GM18867 (cell line): ENCODE data around the gene HENMT1.
"Not testable (repeated sequence)": the region's sequence is repeated elsewhere in the genome, so short reads cannot be mapped to it uniquely, and the experiment has no call there.

ENCODE experiments used
- ATAC-seq: cut with Tn5 transposase; IDR thresholded peaks from one replicate; pipeline ENCODE4 v1.9.1; 2021; ENCODE audit warnings: mild to moderate bottlenecking, moderate library complexity; ENCODE audit not compliant: unreplicated experiment

The HENMT1 gene

DNA sequence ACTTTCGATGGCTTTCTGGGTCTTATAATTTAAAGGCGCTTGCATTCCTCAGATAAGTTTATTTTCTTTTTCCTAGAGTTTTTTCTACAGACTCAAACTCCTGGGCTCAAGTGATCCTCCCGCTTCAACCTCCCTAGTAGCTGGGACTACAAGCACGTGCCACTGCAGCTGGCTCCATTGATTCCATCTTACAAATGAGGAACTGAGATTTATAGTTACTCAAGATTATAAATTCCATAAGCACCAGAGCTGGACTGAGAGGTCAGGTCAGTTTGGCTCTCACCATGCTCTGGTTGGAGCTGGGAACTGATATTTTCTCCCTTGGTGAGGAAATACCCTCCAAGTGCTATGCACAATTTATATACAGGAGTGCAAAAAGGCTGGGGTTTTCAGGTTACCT lies 17.8 kb upstream of the HENMT1 start:
- no peak for ATAC-seq

DNA sequence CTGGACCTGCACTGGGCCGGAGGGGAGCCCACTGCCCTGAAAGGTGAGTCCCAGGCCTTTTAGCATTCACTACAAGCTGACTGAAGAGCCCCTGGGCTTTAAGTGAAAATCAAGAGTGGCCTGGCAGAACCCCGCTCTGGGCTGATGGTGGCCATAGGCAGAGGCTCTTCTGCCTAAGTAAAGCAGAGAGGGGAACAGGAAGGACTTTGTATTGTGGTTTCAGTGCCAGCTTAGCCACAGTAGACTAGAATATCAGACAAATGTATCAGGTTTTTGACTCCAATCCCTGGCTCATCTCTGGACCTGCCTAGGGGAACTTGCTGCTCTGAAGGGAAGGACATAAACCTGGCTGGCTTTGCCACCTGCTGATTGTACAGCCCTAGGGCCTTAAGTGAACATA lies 10.2 kb upstream of the HENMT1 start:
- no peak for ATAC-seq

DNA sequence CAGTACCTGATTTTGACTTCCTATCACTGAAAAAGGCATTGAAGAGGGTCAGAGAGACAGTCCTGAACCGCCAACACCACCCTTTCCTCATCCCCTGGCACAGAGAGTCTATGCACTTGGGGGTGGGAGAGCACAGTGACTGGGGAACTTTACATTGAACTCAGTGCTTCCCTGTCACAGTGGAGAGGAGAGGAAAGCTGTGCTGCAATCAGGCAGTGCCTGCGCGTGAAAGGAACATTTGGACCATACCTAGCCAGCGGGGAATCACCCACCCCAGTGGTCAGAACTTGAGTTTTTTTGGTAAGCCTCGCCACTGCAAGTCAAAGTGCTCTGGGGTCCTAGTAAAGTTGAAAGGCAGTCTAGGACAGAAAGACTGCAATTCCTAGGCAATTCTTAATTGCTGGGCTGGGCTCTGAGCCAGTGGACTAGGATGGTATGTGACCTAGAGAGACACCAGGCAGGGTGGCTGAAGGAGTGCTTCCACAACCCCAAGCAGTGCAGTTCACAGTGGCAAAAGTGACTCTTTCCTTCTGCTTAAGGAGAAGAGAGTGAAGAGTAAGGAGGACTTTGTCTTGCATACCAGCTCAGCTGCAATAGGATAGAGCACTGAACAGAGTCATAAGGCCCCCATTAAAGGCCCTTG lies 9.4 kb upstream of the HENMT1 start:
- no peak for ATAC-seq

DNA sequence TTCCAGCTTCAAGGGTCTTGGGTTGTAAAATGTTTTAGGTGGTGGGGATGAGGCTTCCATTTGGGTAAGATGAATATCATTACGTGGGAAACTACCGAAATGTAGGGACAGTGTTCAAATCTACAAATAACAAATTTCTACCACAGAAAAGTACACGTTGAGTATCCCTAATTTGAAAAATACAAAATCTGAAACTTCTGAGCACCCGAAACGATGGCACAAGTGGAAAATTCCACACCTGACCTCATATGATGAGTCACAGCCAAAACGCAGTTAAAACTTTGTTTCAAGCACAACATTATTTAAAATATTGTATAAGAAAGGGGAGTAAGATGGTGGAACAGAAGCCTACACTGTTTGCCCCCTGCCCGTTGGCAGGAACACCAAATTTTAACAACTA lies 8.8 kb upstream of the HENMT1 start:
- ATAC-seq: no peak

DNA sequence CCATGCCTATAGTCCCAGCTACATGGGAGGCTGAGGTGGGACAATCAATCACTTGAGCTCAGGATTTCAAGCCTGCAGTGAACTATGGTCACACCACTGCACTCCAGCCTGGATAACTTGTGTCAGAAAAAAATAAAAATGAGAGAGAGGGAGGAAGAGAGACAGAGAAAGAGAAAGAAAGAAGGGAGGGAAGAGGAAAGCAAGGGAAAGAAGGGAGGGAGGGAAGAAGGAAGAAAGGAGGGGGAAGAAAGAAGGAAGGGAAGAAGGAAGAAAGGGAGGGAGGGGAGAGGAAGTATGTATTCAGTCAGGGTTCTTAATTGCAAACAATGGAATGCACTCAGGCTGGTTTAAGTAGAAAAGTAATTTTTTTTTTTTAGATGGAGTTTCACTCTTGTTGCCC lies 7.9 kb upstream of the HENMT1 start:
- no peak for ATAC-seq

DNA sequence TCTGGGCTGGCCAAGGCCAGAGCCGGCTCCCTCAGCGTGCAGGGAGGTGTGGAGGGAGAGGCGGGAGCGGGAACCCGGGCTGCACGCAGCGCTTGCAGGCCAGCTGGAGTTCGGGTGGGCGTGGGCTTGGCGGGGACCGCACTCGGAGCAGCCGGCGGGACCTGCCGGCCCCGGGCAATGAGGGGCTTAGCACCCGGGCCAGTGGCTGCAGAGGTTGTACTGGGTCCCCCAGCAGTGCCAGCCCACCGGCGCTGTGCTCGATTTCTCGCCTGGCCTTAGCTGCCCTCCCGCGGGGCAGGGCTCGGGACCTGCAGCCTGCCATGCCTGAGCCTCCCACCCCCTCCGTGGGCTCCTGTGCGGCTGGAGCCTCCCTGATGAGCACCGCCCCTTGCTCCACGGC lies 6.5 kb upstream of the HENMT1 start:
- not testable (repeated sequence) for ATAC-seq

DNA sequence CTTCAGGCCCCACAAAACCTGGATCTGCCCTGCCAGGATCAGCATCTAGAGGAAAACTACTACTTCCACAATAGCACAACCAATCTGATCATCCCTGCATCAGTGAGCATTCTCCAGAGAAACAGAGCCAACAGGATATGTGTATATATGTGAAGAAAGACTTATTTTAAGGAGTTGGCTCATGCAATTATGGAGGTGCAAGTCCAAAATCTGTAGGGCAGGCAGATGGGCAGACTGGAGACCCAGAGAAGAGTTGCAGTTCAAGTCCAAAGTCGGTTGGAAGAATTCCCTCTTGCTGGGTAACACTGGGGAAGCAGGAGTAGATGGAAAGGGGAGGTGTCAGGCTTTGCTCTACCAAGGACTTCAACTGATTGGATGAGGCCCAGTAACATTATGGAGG lies 4.9 kb upstream of the HENMT1 start:
- no peak for ATAC-seq

DNA sequence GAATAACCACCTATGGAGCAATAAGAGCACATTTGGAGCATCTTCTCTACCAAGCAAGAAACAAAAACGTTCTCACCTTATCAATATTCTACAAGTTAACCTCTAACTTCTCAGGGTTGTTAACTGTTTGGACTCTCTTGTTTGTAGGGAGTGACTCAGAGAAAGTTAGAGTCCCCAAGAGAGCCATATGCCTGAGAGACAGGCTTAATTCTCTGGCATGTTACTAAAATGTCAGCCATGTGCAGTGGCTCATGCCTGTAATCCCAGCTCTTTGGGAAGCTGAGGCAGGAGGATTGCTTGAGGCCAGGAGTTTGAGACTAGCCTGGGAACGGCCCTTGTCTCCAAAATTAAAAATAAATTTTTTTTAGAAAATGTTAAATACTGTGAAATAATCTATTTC lies 4.2 kb upstream of the HENMT1 start:
- no peak for ATAC-seq

DNA sequence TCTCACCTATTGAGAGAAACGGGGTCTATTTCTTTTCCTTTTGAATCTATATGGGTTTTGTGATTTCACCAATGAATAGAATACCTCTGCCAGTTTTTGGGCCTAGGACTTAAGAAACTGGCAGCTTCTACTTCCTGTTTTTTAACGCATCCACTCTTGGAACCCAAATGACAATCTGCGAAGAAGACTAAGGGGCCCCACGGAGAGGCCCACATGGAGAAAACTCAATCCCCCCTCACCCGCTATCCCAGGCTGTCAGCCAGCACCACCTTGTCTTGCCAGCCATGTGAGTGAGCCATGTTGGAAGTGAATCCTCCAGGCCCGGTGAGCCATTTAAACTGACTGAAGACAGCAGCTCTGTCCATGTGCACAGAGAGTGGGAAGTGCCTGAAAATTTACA lies 3.6 kb upstream of the HENMT1 start:
- ATAC-seq: no peak

DNA sequence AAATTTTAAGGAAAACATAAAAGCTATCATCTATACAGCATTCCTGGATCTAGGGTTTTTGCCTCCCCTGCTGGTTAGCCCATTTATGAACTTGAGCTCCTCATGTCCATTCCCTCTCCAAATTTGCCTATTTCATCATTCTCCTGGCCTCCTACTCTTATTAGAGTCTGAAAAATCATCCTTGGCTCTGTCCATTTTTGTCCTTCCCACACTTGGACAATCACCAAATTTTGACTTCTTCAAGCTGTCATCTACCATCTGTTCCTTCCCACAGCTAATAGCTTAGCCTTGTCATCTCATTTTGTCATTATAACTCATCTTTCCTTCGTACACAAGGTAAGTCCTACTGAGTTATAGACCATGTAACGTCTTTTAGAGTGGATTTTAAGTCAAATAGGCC lies 2.2 kb upstream of the HENMT1 start:
- no peak for ATAC-seq

DNA sequence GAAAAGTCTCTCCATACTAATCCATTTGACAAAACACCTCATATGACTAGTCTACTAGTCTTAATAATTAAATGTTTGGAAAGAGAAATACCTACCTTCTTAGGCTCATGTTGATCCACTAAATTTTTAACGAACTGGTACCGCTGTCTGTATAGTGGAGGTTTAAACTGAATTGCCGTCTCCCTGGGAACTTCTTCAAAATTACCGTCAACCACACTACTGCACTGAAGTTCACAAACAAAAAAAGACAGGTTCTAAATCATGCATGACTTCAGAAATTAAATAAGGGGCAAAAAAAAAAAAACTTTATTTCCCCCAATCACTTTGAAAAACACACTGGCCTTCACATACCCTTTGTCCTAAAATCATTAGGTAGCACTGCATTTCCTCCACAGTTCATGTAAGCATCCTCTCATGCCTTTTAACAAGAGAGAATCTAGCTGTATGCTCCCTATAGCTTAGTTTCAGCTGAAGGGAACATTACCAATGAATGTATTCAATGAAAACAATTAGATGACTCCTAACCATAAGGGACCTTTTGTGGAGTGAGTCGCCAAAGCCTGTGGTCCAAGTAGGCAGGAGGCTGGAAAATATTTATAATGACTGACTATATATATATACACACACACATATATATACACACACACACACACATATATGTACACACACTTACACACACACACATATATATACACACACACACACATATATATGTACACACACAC lies 3.4 kb downstream of the HENMT1 start:
- ATAC-seq: no peak

DNA sequence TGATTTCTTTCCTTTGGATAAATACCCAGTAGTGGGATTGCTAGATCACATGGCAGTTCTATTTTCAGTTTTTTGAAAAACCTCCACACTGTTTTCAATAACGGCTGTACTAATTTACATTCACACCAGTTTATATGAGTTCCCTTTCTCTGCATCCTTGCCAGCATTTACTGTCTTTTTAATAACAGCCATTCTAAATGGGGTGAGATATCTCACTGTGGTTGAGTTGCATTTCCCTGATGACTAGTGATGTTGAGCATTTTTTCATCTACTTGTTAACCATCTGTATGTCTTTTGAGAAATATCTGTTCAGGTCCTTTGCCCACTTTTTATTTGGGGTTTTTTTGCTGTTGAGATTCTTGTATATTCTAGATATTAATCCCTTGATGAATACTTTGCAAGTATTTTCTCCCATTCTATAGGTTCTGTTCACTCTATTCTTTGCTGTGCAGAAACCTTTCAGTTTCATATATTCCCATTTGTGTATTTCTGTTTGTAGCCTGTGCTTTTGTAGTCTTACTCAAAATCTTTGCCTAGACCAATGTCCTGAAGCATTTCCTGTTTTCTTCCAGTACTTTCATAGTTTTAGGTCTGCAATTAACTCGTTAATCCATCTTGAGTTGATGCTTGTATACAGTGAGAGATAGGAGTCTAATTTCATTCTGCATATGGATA lies 7.3 kb downstream of the HENMT1 start:
- ATAC-seq: no peak

DNA sequence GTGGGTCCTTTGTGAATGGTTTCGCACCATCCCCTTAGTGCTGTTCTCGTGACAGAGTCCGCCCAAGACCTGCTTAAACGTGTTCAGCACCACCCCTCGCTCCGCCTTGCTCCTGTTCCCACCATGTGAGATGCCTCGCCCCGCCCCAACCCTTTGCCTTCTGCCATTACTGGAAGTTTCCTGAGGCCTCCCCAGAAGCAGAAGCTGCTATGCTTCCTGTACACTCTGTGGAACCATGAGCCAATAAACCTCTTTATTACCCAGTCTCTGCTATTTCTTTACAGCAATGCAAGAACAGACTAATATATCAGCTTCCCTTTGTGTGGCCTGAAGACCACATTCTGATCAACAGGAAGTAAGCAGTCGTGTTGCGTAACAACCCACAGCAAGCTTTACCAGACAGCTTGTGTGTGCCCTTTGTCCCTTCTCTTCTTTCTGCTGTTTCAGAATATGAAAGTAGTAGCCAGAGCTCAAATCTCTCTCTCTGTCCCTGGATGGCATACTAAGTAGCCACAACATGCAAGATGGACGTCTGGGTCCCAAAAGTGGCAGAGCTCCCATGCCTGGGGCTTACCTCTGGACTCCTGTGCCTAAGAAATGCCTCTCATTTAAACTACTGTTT lies 14.1 kb downstream of the HENMT1 start:
- peak; percentile 42 for ATAC-seq

DNA sequence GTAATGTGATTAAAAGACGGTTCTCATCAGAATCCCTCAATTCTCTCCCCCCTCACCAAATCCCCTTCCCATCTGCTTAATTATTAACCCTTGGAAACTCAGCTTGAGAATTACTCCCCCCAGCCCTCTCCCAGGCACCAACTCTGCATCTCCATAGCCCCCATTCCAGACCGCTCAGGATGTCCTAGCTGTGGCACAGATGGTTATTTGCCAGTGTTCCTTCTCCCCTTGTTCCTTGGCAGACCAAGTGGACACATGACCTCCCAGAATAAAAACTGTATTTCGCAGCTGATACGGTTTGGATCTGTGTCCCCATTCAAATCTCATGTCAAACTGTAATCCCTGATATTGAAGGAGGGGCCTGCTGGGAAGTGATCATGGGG lies 14.6 kb downstream of the HENMT1 start:
- no peak for ATAC-seq

DNA sequence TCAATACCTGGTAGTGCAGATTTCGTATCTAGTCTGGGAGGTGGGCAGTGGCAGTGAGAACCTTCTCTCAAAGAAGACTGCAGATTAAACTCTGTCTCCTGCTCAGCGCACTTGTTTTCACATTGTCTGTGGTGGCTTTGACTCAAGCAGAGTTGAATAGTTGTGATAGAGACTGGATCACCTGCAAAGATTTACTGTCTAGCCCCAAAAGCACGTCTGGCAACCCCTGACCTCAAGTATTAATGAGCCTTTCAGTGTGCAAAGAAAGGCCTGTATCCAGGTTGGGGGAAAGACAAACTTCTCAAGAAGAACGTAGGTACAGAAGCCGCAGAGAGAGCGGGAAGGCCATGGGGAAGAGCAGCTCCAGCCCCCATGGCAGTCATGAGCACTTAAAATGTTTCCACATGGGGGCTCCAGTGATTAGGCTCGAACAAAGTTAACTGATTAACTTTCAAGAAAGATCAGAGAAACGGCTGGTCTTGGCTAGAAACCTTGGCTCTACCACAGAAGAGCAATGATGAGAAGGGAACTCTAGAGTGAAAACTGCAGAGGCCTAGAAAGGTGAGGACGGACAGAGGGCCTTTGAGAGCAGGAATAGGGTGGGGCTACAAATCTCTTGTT lies 15.2 kb downstream of the HENMT1 start:
- no peak for ATAC-seq

DNA sequence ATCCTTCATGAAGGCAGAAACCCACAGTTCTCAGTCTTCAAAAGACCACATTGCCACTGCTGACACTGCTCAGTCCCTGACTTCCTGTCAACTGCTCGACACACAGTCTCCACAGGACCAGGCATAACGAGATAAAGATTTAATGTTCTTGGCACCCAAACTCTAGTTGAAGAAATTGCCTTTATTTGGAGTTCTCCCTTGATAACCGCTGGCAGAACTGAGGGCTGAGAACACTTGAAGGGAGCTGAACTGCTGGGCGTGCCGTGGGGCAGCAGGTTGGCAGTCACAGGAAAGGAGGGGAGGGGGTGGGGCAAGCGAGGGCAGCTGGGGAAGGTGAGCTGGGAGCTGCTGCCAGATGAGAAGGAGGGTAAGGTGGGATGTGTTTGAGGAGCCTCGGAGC lies 15.9 kb downstream of the HENMT1 start:
- ATAC-seq: no peak

DNA sequence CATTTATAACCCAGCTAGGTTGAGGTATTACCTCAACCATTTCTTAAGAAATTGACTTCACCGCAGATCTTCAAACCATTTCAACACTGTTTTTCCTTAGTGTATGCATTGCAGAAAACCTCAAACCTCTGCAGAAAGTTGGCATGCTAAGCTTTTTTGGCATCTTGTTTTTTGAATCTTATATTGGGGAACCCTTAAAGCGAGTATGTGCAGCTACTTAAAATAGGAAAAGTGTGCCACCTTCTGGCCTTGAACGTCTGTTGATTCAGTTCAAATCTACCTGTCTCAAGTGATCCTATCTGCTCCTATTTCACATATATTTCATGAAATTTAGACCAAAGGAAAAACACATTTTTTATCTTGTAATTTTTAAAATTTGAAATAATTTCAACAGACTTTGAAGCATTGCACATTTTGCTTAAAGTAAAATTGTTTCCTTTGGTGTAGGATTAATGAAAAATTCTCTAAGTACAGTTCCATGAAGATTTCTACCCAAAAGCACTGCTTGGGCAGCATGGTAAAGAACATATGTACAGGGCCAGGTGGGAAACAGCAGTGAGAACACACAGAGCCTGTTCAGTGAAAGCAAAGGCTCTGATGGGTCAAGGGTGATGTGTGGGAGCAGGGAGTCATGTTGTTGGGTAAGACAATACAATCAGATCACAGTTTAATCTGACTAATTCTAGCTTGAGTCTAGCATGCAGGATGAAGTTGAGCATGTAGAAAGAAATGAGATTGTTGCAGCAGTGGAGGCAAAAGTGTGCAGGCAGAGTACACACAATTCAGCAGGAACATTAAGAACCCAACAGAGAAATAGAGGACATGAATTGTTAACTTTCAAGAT lies 17.2 kb downstream of the HENMT1 start:
- ATAC-seq: peak; percentile 69

DNA sequence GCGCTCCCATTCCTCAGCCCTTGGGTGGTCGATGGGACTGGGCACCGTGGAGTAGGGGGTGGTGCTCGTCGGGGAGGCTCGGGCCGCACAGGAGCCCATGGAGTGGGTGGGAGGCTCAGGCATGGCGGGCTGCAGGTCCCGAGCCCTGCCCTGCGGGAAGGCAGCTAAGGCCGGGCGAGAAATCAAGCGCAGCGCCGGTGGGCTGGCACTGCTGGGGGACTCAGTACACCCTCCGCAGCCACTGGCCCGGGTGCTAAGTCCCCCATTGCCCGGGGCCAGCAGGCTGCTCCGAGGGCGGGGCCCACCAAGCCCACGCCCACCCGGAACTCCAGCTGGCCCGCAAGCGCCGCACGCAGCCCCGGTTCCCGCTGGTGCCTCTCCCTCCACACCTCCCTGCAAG lies 20.0 kb downstream of the HENMT1 start:
- ATAC-seq: not testable (repeated sequence)

DNA sequence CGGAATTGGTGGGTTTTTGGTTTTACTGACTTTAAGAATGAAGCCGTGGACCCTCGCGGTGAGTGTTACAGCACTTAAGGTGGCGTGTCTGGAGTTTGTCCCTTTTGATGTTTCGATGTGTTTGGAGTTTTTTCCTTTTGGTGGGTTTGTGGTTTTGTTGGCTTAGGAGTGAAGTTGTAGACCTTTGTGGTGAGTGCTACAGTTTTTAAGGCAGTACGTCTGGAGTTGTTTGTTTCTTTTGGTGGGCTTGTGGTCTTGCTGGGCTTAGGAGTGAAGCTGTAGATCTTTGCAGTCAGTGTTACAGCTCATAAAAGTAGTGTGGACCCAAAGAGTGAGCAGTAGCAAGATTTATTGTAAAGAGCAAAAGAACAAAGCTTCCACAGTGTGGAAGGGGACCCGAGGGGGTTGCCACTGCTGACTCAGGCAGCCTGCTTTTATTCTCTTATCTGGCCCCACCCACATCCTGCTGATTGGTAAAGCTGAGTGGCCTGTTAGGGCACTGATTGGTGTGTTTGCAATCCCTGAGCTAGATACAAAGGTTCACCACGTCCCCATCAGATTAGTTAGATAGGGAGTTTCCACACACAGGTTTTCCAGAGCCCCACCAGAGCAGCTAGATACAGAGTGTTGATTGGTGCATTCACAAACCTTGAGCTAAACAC lies 20.9 kb downstream of the HENMT1 start:
- no peak for ATAC-seq

DNA sequence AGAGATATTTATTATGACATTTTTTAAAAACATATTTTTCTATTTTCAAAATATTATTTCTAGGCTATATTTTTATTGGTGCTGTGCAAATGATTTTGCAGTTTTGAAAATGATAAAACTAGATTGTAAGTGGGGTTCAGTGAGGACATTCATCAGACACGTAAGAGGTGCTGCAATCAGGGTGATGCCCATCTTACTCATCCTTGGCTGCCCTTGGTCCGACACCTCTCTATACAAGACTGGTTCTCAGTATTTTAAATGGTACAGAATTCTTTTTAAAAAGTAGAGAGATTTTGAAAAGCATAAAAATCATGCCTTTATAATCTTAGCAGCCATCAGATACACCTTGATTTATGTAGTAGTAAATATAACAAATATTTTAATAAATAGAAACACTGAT lies 24.0 kb downstream of the HENMT1 start:
- no peak for ATAC-seq
